IPS-20b (cell line): ENCODE measurements around the gene CLDN3.

Experiments
- H3K27ac ChIP-seq: one replicate; pipeline ENCODE4 v1.5.1; 2013; ENCODE audit warnings: low read length
- H3K27me3 ChIP-seq: 2 replicates; pipeline ENCODE4 v1.6.1; 2013; ENCODE audit warnings: mild to moderate bottlenecking, low read length, inconsistent platforms; ENCODE audit not compliant: insufficient read depth
- H3K36me3 ChIP-seq: 2 replicates; pipeline ENCODE4 v1.6.1; 2013; ENCODE audit warnings: low read depth, mild to moderate bottlenecking, inconsistent platforms, low read length, moderate library complexity; ENCODE audit not compliant: insufficient read depth
- H3K4me1 ChIP-seq: 2 replicates; pipeline ENCODE4 v1.6.1; 2013; ENCODE audit warnings: mild to moderate bottlenecking, control low read depth, inconsistent platforms, low read length, moderate library complexity; ENCODE audit not compliant: insufficient read depth
- H3K4me3 ChIP-seq: 2 replicates; pipeline ENCODE4 v1.5.1; 2013; ENCODE audit warnings: mild to moderate bottlenecking, low read length, inconsistent platforms
- H3K9ac ChIP-seq: 2 replicates; pipeline ENCODE4 v1.6.1; 2013; ENCODE audit warnings: low read depth, mild to moderate bottlenecking, inconsistent platforms, low read length, moderate library complexity
- H3K9me3 ChIP-seq: 2 replicates; pipeline ENCODE4 v1.6.1; 2013; ENCODE audit warnings: mild to moderate bottlenecking, low read depth, low read length, inconsistent platforms; ENCODE audit not compliant: insufficient read depth

Gene CLDN3

GRCh38 chr7:73769481-73770001 is 529 bp downstream of the CLDN3 start:
- H3K9me3 ChIP-seq, result no peaks in the 10 kb centered on the region
- no peaks in the 10 kb centered on the region for H3K4me1 ChIP-seq
- peaks cover 25% of the 10 kb centered on the region for H3K27me3 ChIP-seq
- H3K27ac ChIP-seq, result no peak overlapping the region
- no peaks in the 10 kb centered on the region for H3K36me3 ChIP-seq
- H3K4me3 ChIP-seq, result peak overlapping the region; percentile 70; the same call in 1 of the 2 replicates
- H3K9ac ChIP-seq, result peak overlapping the region; percentile 59; the same call in 1 of the 2 replicates

DNA sequence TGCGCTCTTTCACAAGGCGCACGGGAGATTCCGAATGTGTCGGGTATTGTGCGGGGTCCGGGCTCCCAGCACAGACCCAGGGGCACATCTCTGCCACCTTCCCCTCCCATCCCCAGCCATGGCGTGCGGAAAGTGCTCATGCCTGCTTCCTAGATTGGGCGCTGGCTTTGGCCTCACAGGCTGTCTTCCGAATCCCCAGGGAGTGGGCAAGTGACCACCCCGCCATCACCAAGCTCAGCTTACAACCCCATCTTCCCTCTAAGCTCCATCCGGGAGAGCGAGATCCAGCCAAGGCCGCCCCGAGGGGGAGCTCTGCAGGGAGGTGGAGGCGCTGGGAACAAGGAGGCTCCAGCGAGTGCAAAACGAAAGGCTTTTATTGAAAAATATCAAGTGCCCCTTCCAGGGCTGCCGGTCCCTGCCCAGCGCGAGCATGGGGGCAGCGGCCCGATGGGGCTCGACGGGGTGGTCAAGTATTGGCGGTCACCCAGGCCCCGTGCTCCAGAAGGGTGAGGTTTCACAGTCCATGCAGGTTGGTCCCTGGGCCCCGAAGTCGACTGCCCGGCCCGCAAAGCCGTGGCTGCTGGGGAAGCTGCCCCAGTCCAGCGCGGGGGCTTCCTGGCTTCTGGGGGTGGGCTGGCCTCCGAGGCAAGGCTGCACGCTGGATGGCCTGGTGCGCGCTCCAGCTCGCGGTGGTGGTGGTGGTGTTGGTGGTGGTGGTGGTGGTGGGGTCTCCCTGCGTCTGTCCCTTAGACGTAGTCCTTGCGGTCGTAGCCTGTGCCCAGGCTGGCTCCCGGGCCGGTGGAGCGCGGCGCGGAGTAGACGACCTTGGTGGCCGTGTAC is 1.2 kb downstream of the CLDN3 start:
- Histone ChIP-seq H3K9me3 (no peaks in the 10 kb centered on the region), H3K4me3 (no peak overlapping the region; the same call in 1 of the 2 replicates), H3K27me3 (peaks cover 25% of the 10 kb centered on the region), H3K36me3 (no peaks in the 10 kb centered on the region), H3K27ac (no peak overlapping the region), H3K9ac (no peak overlapping the region), H3K4me1 (no peaks in the 10 kb centered on the region)

- H3K36me3 ChIP-seq, result no peaks in the 10 kb centered on the region
- no peak overlapping the region for H3K4me3 ChIP-seq
- H3K27ac ChIP-seq, result no peak overlapping the region
- peaks cover 5% of the 10 kb centered on the region; the same call in 1 of the 2 replicates for H3K4me1 ChIP-seq
- H3K9ac ChIP-seq, result no peak overlapping the region
- H3K9me3 ChIP-seq, result no peaks in the 10 kb centered on the region
- H3K27me3 ChIP-seq, result peaks cover 25% of the 10 kb centered on the region
Observed at GRCh38 chr7:73766556-73767229, 3.4 kb downstream of the CLDN3 start.

DNA sequence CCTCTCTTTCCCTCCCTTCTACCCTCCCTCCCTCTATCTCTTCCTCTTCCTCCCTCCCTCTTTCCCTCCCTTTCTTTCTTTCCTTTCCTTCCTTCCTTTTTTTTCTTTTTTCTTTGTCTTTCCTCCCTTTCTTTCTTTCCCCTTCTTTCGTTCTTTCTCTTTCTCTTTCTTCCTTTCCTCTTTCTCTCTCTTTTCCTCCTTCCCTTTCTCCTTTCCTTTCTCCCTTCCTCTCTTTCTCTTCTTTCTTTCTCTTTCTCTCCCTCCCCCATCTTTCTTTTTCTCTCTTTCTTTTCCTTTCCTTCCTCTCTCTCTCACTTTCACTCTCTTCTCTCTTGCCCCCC is 7.4 kb downstream of the CLDN3 start:
- H3K27ac ChIP-seq, result no peak overlapping the region
- H3K27me3 ChIP-seq, result no peaks in the 10 kb centered on the region

DNA sequence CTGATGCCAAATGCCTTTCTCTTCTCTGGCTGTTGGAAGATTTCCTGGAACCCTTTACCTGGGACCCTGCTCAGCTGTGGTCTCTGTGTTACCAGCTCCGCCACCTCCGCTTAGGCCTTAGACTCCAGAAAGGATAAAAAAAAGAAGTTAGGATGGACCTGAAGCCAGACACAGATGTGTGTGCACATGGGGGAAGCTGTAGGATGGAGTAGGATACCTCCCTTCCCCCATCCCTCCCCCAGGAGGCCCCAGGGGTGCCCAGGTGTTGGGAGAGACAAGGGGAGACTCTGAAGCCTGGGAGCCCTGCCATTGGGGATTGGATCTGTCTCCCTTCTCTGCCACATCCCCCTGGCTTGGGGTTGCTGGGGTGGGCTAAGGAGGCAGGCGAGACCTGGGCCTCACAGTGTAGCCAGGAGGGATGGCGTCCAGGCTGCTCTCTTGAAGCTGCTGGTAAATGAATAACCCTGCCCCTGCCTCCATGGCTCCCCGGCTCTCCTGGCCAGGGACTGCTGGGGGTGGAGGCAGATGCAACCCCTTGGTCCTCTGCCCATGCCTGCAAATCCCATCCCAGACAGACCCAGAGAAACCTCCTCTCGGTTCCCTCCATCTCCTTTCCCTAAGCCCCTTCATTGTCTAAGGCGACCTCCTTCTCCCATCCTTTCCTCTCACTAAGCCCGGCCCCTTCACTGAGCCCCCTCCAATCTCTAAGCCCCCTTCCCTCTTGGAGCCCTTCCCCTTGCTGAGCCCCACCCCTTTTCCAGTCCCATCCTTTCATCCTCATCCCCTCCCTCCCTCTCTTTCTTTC is 8.0 kb downstream of the CLDN3 start:
- H3K4me3 ChIP-seq, result no peak overlapping the region
- no peaks in the 10 kb centered on the region for H3K36me3 ChIP-seq
- peak overlapping the region; percentile 53; the same call in 1 of the 2 replicates for H3K9ac ChIP-seq
- no peaks in the 10 kb centered on the region for H3K9me3 ChIP-seq
- no peak overlapping the region for H3K27ac ChIP-seq
- H3K4me1 ChIP-seq, result peaks cover 5% of the 10 kb centered on the region; the same call in 1 of the 2 replicates
- H3K27me3 ChIP-seq, result no peaks in the 10 kb centered on the region

More for the DNA sequence above, 7.4 kb downstream of the CLDN3 start:
- no peak overlapping the region for H3K9ac ChIP-seq
- H3K4me3 ChIP-seq, result no peak overlapping the region
- no peaks in the 10 kb centered on the region for H3K9me3 ChIP-seq
- H3K36me3 ChIP-seq, result no peaks in the 10 kb centered on the region
- peaks cover 5% of the 10 kb centered on the region; the same call in 1 of the 2 replicates for H3K4me1 ChIP-seq

DNA sequence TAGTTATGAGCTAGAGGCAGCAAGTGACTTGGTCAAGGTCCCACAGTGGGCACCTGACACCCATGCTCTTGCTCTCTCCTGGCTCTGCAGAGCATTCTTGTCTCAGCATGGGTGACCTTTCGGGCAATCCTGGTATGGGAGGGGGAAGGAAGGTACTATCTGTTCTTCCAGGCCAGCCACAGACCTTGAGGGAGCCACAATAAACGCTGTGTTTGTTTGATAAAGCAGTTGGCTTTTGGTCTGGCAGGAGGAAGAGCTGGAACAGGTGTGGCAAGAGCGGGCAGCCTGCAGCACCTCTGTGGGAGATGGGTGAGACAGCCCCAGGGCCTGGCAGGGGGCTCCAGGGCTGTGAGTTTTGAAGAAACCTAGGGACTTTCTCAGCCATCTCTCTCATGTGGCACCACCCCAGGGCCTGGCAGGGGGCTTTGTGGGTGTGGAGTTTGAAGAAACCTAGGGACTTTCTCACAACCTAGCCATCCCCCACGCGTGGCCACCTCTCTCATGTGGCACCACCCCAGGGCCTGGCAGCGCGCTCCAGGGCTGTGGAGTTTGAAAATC is 11.4 kb downstream of the CLDN3 start:
- Histone ChIP-seq H3K27ac (no peak overlapping the region), H3K36me3 (no peaks in the 10 kb centered on the region), H3K4me3 (no peak overlapping the region), H3K9ac (no peak overlapping the region), H3K27me3 (no peaks in the 10 kb centered on the region), H3K4me1 (peaks cover 5% of the 10 kb centered on the region; the same call in 1 of the 2 replicates), H3K9me3 (no peaks in the 10 kb centered on the region)

GRCh38 chr7:73749931-73750776 is 19.9 kb downstream of the CLDN3 start:
- no peaks in the 10 kb centered on the region for H3K4me1 ChIP-seq
- H3K9me3 ChIP-seq, result no peaks in the 10 kb centered on the region
- no peak overlapping the region for H3K9ac ChIP-seq
- H3K27me3 ChIP-seq, result no peaks in the 10 kb centered on the region
- no peak overlapping the region for H3K4me3 ChIP-seq
- H3K36me3 ChIP-seq, result no peaks in the 10 kb centered on the region
- no peak overlapping the region for H3K27ac ChIP-seq

DNA sequence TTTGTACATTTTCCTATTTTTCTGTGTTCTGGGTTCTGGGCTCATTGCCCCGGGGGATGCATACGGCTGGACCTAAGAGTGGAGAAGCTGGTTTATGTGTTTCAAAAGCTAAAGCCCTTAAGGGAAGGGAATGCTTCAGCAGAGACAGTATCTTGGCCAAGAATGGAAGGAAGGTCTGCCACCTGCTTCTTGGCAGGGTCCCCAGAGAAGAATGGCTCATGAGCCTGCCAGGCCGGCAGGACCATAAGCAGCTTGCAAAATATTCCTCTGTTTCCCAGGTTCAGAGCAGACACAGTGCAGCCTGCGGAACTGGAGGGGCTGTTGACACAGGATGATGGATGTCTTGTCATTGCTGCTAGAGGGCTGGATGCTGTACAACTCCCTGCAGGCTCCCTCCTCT is 23.7 kb downstream of the CLDN3 start:
- Histone ChIP-seq H3K9ac (no peak overlapping the region), H3K9me3 (no peaks in the 10 kb centered on the region), H3K4me1 (peaks cover 18% of the 10 kb centered on the region; the same call in 1 of the 2 replicates), H3K27ac (no peak overlapping the region), H3K4me3 (no peak overlapping the region), H3K36me3 (no peaks in the 10 kb centered on the region), H3K27me3 (no peaks in the 10 kb centered on the region; the same call in 1 of the 2 replicates)

DNA sequence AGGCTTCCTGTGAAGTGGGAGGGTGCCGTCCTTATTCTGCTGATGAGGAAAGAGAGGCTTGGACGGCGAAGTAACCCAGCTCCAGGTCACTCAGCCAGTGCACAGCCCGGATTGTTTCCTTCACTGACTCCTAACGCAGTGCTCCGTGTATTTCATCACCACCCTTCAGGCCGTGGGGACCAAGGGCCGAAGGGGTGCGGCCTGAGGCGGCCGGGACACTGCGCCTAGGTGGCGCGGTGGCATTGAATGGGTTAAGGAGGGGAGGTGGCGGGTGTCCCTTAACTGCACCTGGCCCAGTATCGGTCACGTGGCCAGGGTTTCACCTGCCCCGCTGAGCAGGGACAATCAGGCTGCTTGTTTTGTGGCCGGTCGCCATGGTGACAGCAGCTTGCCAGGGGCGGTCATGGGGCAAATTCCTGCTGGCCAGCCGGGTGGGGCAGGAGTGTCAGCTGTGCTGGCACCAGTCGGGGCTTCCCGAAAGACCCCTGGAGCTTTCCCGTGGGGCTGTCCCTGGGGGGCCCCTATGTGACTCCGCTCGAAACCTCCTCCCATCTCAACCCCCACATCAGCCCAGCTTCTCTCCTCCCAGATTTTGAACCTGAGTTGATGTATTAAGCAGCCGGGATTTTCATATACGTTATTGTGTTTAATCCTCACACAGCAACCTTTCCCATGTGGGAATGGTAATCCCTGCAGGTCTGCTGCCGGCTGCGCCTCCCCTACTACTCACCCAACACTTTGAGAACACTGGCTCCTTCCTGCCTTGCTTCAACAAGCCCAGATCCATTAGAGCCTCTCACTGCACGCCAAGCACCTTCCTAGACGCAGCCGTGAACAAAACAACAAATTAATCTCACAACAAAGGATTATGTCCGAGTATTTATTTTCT is 27.1 kb downstream of the CLDN3 start:
- Histone ChIP-seq H3K36me3 (no peaks in the 10 kb centered on the region), H3K4me3 (peak overlapping the region; percentile 55; the same call in 1 of the 2 replicates), H3K9me3 (no peaks in the 10 kb centered on the region), H3K27me3 (peaks cover 13% of the 10 kb centered on the region; the same call in 1 of the 2 replicates), H3K27ac (peak overlapping the region; percentile 68), H3K9ac (peak overlapping the region; percentile 84), H3K4me1 (peaks cover 25% of the 10 kb centered on the region; the same call in 1 of the 2 replicates)

GRCh38 chr7:73742338-73742752 is 27.7 kb downstream of the CLDN3 start:
- Histone ChIP-seq H3K4me1 (peaks cover 25% of the 10 kb centered on the region; the same call in 1 of the 2 replicates), H3K4me3 (peak overlapping the region; percentile 55; the same call in 1 of the 2 replicates), H3K27me3 (peaks cover 13% of the 10 kb centered on the region; the same call in 1 of the 2 replicates), H3K9ac (peak overlapping the region; percentile 84), H3K27ac (peak overlapping the region; percentile 68), H3K9me3 (no peaks in the 10 kb centered on the region), H3K36me3 (peaks cover 5% of the 10 kb centered on the region)
